GM12878 (cell line): ENCODE results near the gene TAF10. TPM values are rescaled to one million over a fixed set of nuclear protein-coding genes. Genes with fewer than 3 reads are reported as not detected.
A peak's percentile ranks its signal among the peaks of the same experiment; 100 is the strongest.

Source experiments
- ATAC-seq: fragments of 200-7000 bp; cut with Tn5 transposase; 3 replicates; pipeline ENCODE4 v1.9.1; 2020; ENCODE audit warnings: mild to moderate bottlenecking, moderate library complexity
- BruUV-seq: library from RNA; stranded (reverse); fragments of 400-500 nt; replicated peaks from 2 replicates; lab custom pipeline; 2021; lab: Mats Ljungman, UMichigan
- CTCF ChIA-PET: fragments of 300-600 bp; sonication (Branson Sonifier 250); formaldehyde crosslinking; extraction: SDS; loops from one replicate; lab custom pipeline; 2021; ENCODE audit warnings: inconsistent platforms; lab: Yijun Ruan, JAX
- POLR2A ChIA-PET: fragments of 350-600 bp; formaldehyde crosslinking; extraction: SDS; loops from one replicate; lab custom pipeline; 2021; ENCODE audit warnings: inconsistent platforms; lab: Charles Lee
- RAD21 ChIA-PET: fragments of 300-600 bp; sonication (Branson Sonifier 250); formaldehyde crosslinking; loops from one replicate; lab custom pipeline; 2023; ENCODE audit warnings: antibody characterized with exemption; ENCODE audit not compliant: unreplicated experiment; lab: Charles Lee
- SMC1A ChIA-PET: fragments of 300-600 bp; sonication (Branson Sonifier 250); formaldehyde crosslinking; loops from one replicate; lab custom pipeline; 2023; ENCODE audit not compliant: unreplicated experiment, uncharacterized antibody; lab: Charles Lee
- DNase-seq: peaks from one replicate; pipeline ENCODE4 v3.0.0-alpha.2; 2011; ENCODE audit warnings: low read depth, low spot score
- FAIRE-seq: peaks from 3 replicates; lab custom pipeline; 2011; peaks lifted over from hg19 to GRCh38; lab: Jason Lieb, UNC
- H2AFZ ChIP-seq: 2 replicates; pipeline ENCODE4 v1.6.0; 2011; ENCODE audit warnings: low read depth, low read length, control low read depth; ENCODE audit not compliant: control insufficient read depth
- H3K27ac ChIP-seq: 2 replicates; pipeline ENCODE4 v1.5.1; 2011; ENCODE audit warnings: control low read depth; ENCODE audit not compliant: control insufficient read depth, insufficient read depth
- H3K27me3 ChIP-seq, 2 experiments: replicated peaks in 1 of 2; 2 replicates each; pipeline versions ENCODE4 v1.6.0 to v1.6.1; 2011; ENCODE audit warnings: low read length in 1 of 2; ENCODE audit not compliant: control insufficient read depth in 2 of 2, insufficient read depth in 2 of 2
- H3K36me3 ChIP-seq, 2 experiments: 2 replicates each; pipeline ENCODE4 v1.5.1; 2011; ENCODE audit warnings: low read length in 1 of 2; ENCODE audit not compliant: control insufficient read depth in 2 of 2, insufficient read depth in 2 of 2
- H3K4me1 ChIP-seq: 2 replicates; pipeline ENCODE4 v1.6.1; 2011; ENCODE audit warnings: mild to moderate bottlenecking, low read length, moderate library complexity, mixed read lengths; ENCODE audit not compliant: control insufficient read depth, insufficient read depth
- H3K4me2 ChIP-seq: 2 replicates; pipeline ENCODE4 v1.6.0; 2011; ENCODE audit warnings: control low read depth; ENCODE audit not compliant: control insufficient read depth, insufficient read depth
- H3K4me3 ChIP-seq: fragments of 200-600 bp; sonication (generic); 2 replicates; pipeline ENCODE4 v1.5.1; 2016
- H3K79me2 ChIP-seq: 2 replicates; pipeline ENCODE4 v1.6.0; 2011; ENCODE audit warnings: low read length; ENCODE audit not compliant: control insufficient read depth, insufficient read depth
- H3K9ac ChIP-seq: 2 replicates; pipeline ENCODE4 v1.8.0; 2011; ENCODE audit warnings: low read length, control low read depth, mixed read lengths; ENCODE audit not compliant: control insufficient read depth, insufficient read depth
- H3K9me3 ChIP-seq: replicated peaks from 3 replicates; pipeline ENCODE4 v1.5.1; 2011; ENCODE audit warnings: mild to moderate bottlenecking, low read length; ENCODE audit not compliant: control insufficient read depth, insufficient read depth
- H4K20me1 ChIP-seq: 2 replicates; pipeline ENCODE4 v1.6.0; 2011; ENCODE audit not compliant: control insufficient read depth, insufficient read depth
- ATF7 ChIP-seq: fragments of 450-650 bp; IDR thresholded peaks from 2 replicates; pipeline ENCODE4 v1.6.1; 2016; ENCODE audit warnings: low read depth, mild to moderate bottlenecking
- BACH1 ChIP-seq: fragments of 450-650 bp; IDR thresholded peaks from 2 replicates; pipeline ENCODE4 v1.6.1; 2017; ENCODE audit warnings: mild to moderate bottlenecking, borderline replicate concordance
- BHLHE40 ChIP-seq, 2 experiments: fragments of 450-650 bp in 1 of 2; IDR thresholded peaks; 2 replicates each; pipeline ENCODE4 v1.6.1; 2011 to 2017; ENCODE audit warnings: low read depth in 2 of 2, borderline replicate concordance in 1 of 2, improper control_type of control experiment in 1 of 2, low read length in 1 of 2, mild to moderate bottlenecking in 1 of 2
- CHD1 ChIP-seq: IDR thresholded peaks from 2 replicates; pipeline ENCODE4 v1.6.1; 2012; ENCODE audit warnings: low read depth, low read length, improper control_type of control experiment
- CHD4 ChIP-seq: fragments of 200-600 bp; sonication (generic); IDR thresholded peaks from 2 replicates; pipeline ENCODE4 v1.6.1; 2016; ENCODE audit warnings: mild to moderate bottlenecking
- GABPA ChIP-seq: IDR thresholded peaks from 2 replicates; pipeline ENCODE4 v1.6.1; 2014; ENCODE audit warnings: antibody characterized with exemption, low read depth, mild to moderate bottlenecking, inconsistent platforms
- GATAD2B ChIP-seq: fragments of 450-650 bp; conservative IDR thresholded peaks from 2 replicates; pipeline ENCODE4 v1.6.1; 2017; ENCODE audit warnings: low read depth, mild to moderate bottlenecking, moderate library complexity
- IKZF1 ChIP-seq: fragments of 450-650 bp; conservative IDR thresholded peaks from 2 replicates; pipeline ENCODE4 v1.6.1; 2017; ENCODE audit warnings: antibody characterized with exemption, mild to moderate bottlenecking
- IKZF2 ChIP-seq, 2 experiments: fragments of 450-650 bp; IDR thresholded peaks; 2 replicates each; pipeline ENCODE4 v1.6.1; 2017; ENCODE audit warnings: mild to moderate bottlenecking in 2 of 2, moderate library complexity in 2 of 2
- MEF2B ChIP-seq: fragments of 450-650 bp; IDR thresholded peaks from 2 replicates; pipeline ENCODE4 v1.6.1; 2018; ENCODE audit warnings: mild to moderate bottlenecking, moderate library complexity; ENCODE audit not compliant: partially characterized antibody, poor library complexity, severe bottlenecking
- PAX5 ChIP-seq: IDR thresholded peaks from 2 replicates; pipeline ENCODE4 v1.6.1; 2011; ENCODE audit warnings: low read depth, low read length, borderline replicate concordance
- SPI1 ChIP-seq: IDR thresholded peaks from 2 replicates; pipeline ENCODE4 v1.6.1; 2011; ENCODE audit warnings: low read depth, mild to moderate bottlenecking, low read length, moderate library complexity, borderline replicate concordance; ENCODE audit not compliant: insufficient read depth
- ZBTB33 ChIP-seq: fragments of 450-650 bp; IDR thresholded peaks from 2 replicates; pipeline ENCODE4 v1.6.1; 2017; ENCODE audit warnings: mild to moderate bottlenecking
- WGBS: methylation state at CpG from one replicate; pipeline ENCODE4 v1.1.6; 2016; ENCODE audit warnings: low lambda C conversion rate; ENCODE audit not compliant: insufficient replicate concordance, insufficient coverage; ENCODE audit errors: missing lambda C conversion rate; 5-methylcytosine and 5-hydroxymethylcytosine counted together
- in situ Hi-C: fragments of 300-500 bp; cut with MboI; formaldehyde crosslinking; loops from 9 replicates; pipeline ENCODE4 v1.14.3; 2018; ENCODE audit warnings: mixed read lengths
- intact Hi-C: fragments of 100-400 bp; cut with micrococcal nuclease; formaldehyde crosslinking; loops from one replicate; pipeline ENCODE4 v1.14.2; 2022; ENCODE audit not compliant: unreplicated experiment
- polyA plus RNA-seq, 11 experiments: library from polyadenylated mRNA; depleted of rRNA in 4 of 11; unstranded in 6 of 11; stranded (reverse) in 5 of 11; fragments of >200 nt; fragmentation: Nextera tagmentation in 4 of 11; fragmentation: Illumina TruSeq in 1 of 11; extraction: Ambion mirVana in 4 of 11; extraction: Trizol in 1 of 11; gene quantifications; 1 replicate in 1 of 11; 2 replicates in 10 of 11; pipeline versions ENCODE4 v1.2.1 to v1.2.3, GENCODE V29; 2011 to 2016; ENCODE audit warnings: inconsistent platforms in 2 of 11, missing spikeins in 2 of 11, low read depth in 1 of 11
- total RNA-seq, 4 experiments: library from RNA; depleted of rRNA in 3 of 4; stranded (reverse); fragments of >200 nt in 3 of 4; fragmentation: Illumina TruSeq in 1 of 4; extraction: Trizol in 1 of 4; gene quantifications; 2 replicates each; pipeline versions ENCODE4 v1.2.1 to v1.2.3, GENCODE V29; 2013 to 2021

The TAF10 gene
- total and polyA plus RNA-seq, 10 of the 15 experiments (the other 5 are each of a cell fraction or from before 2014, with no cell fraction given), result 26.7 to 251 (median 149) TPM

GRCh38 chr11:6647836-6648235 lies 35.8 kb upstream of the TAF10 start:
- no peaks in the 10 kb centered on the region for H3K79me2 ChIP-seq

GRCh38 chr11:6646918-6647679 lies 35.1 kb upstream of the TAF10 start:
- Histone ChIP-seq H3K9ac (peak overlapping the region; percentile 17; the same call in 1 of the 2 replicates), H3K36me3 (no peaks in the 10 kb centered on the region), H3K9me3 (no peaks in the 10 kb centered on the region), H3K4me1 (peaks cover 21% of the 10 kb centered on the region), H3K27ac (peak overlapping the region; percentile 68), H3K4me3 (no peak overlapping the region), H3K79me2 (no peaks in the 10 kb centered on the region), H3K27me3 (no peaks in the 10 kb centered on the region), H2AFZ (peak overlapping the region; percentile 59), H4K20me1 (no peaks in the 10 kb centered on the region), H3K4me2 (peak overlapping the region; percentile 85)
- FAIRE-seq, result no peak
- BruUV-seq, result no TSS peak
- ChIA-PET SMC1A (interaction anchor here (0.9 to 3.4 kb wide), 8 partner anchors 12 to 99 kb away, joined by 3 to 14 read pairs (median 5); partner anchors contain the start of genes MRPL17 and TPP1), RAD21 (interaction anchor here (0.7 to 1.4 kb wide), 6 partner anchors 13 to 43 kb away, joined by 3 to 4 read pairs (median 4); partner anchors contain the start of genes MRPL17 and TPP1), CTCF (interaction anchor here (0.7 to 4.7 kb wide), 9 partner anchors 9 to 58 kb away, joined by 3 to 22 read pairs (median 4); partner anchors contain the start of genes MRPL17 and TPP1), POLR2A (interaction anchor here (0.6 to 2.5 kb wide), 5 partner anchors 29 to 132 kb away, joined by 3 to 10 read pairs (median 3); partner anchors contain the start of gene TAF10)
- ATAC-seq, result peak; percentile 97
- intact Hi-C loops (no loop called here), in situ Hi-C loops (no loop called here)
- 23% methylated on average over 9 of the region's 9 CpGs for WGBS
- peak; percentile 61 for DNase-seq
- 0 out of 2 replicates have a peak, but pooled peaks have one; percentile 19 for TF ChIP-seq BACH1
- no peak for TF ChIP-seq GABPA
- TF ChIP-seq IKZF2 (IDR thresholded peaks at IDR 0.05), result peak; percentile 96
- TF ChIP-seq GATAD2B, result peak; percentile 58; the same call in 1 of the 2 replicates
- no peak for TF ChIP-seq ZBTB33
- TF ChIP-seq PAX5, result no peak
- no peak for TF ChIP-seq MEF2B
- TF ChIP-seq CHD1, result no peak
- peak; percentile 97 for TF ChIP-seq SPI1
- TF ChIP-seq ATF7, result peak; percentile 45; the same call in 1 of the 2 replicates
- peak; percentile 89 for TF ChIP-seq IKZF1
- peak in 1 of 2 experiments; percentile 11; a peak in 1 of 4 replicates for TF ChIP-seq BHLHE40 (IDR thresholded peaks at IDR 0.05; ENCODE audit: borderline replicate concordance in 1 of 2, low read depth in 2 of 2, low read length in 1 of 2)

More at GRCh38 chr11:6647836-6648235, 35.8 kb upstream of the TAF10 start:
- ChIA-PET CTCF (interaction anchor here (0.9 to 4.7 kb wide), 5 partner anchors 10 to 57 kb away, joined by 3 to 22 read pairs (median 6); no protein-coding TSS in a partner anchor), SMC1A (interaction anchor here (1.1 to 3.4 kb wide), 6 partner anchors 13 to 98 kb away, joined by 4 to 14 read pairs (median 6); partner anchors contain the start of genes MRPL17 and TPP1), RAD21 (interaction anchor here (0.7 to 1.1 kb wide), 3 partner anchors 13 to 36 kb away, joined by 3 to 4 read pairs (median 3); partner anchors contain the start of gene MRPL17), POLR2A (interaction anchor here (1.3 to 2.5 kb wide), 3 partner anchors 29 to 35 kb away, joined by 3 to 10 read pairs (median 3); partner anchors contain the start of gene TAF10)
- Histone ChIP-seq H3K4me1 (peaks cover 21% of the 10 kb centered on the region), H4K20me1 (no peaks in the 10 kb centered on the region), H3K9me3 (no peaks in the 10 kb centered on the region), H3K27ac (no peak overlapping the region), H3K4me3 (no peak overlapping the region), H3K9ac (no peak overlapping the region), H2AFZ (no peak overlapping the region), H3K4me2 (no peak overlapping the region), H3K27me3 (no peaks in the 10 kb centered on the region), H3K36me3 (no peaks in the 10 kb centered on the region)
- in situ Hi-C loops (no loop called here), intact Hi-C loops (no loop called here)
- FAIRE-seq (no peak), DNase-seq (no peak), ATAC-seq (no peak)
- BruUV-seq, result no TSS peak
- WGBS, result 100% methylated on average over 2 of the region's 2 CpGs
- TF ChIP-seq CHD4, result no peak
